ENCODE results near the gene NTN1.

- no peak for TF ChIP-seq SRF (IDR thresholded peaks at IDR 0.05; ENCODE audit: low read depth)
- TF ChIP-seq REST (IDR thresholded peaks at IDR 0.05; ENCODE audit: low read depth): no peak
- TF ChIP-seq CTCF (IDR thresholded peaks at IDR 0.05 in 2 of 3, conservative IDR thresholded peaks at IDR 0.05 in 1 of 3; ENCODE audit: borderline replicate concordance in 1 of 3, insufficient read depth in 1 of 3, low read depth in 2 of 3, low read length in 2 of 3): no peak
- no peak for TF ChIP-seq POLR2A (IDR thresholded peaks at IDR 0.05; ENCODE audit: borderline replicate concordance, extremely low read depth, insufficient read depth, insufficient read length)
- no peak for TF ChIP-seq EZH2 (IDR thresholded peaks at IDR 0.05)
- TF ChIP-seq SP1 (IDR thresholded peaks at IDR 0.05; ENCODE audit: low read depth): no peak
- no peak for TF ChIP-seq JUND (IDR thresholded peaks at IDR 0.05)
Observed at GRCh38 chr17:9158544-9159452, 137.5 kb downstream of the NTN1 start.

Measured in HCT116 (cell line).